H9 (cell line): ENCODE results near the gene SLK. TPM values are rescaled to one million over a fixed set of nuclear protein-coding genes. Genes with fewer than 3 reads are reported as not detected.

Source experiments
- DNase-seq: peaks from one replicate; pipeline ENCODE4 v3.0.0-alpha.2; 2017
- H2AFZ ChIP-seq: one replicate; pipeline ENCODE4 v1.6.1; 2013; ENCODE audit warnings: mild to moderate bottlenecking, low read length, control low read depth, moderate library complexity
- H2AK5ac ChIP-seq: 2 replicates; pipeline ENCODE4 v1.6.1; 2013; ENCODE audit warnings: low read length, control low read depth, mixed read lengths; ENCODE audit not compliant: insufficient read length
- H2BK120ac ChIP-seq: one replicate; pipeline ENCODE4 v1.6.1; 2013; ENCODE audit warnings: low read depth, mild to moderate bottlenecking, low read length, control low read depth, inconsistent platforms; ENCODE audit not compliant: poor library complexity, severe bottlenecking
- H2BK12ac ChIP-seq: 2 replicates; pipeline ENCODE4 v1.6.1; 2013; ENCODE audit warnings: low read length, control low read depth, mixed read lengths, low read depth; ENCODE audit not compliant: insufficient read length
- H2BK15ac ChIP-seq: 2 replicates; pipeline ENCODE4 v1.6.1; 2013; ENCODE audit warnings: low read depth, low read length, control low read depth
- H2BK20ac ChIP-seq: one replicate; pipeline ENCODE4 v1.6.1; 2013; ENCODE audit warnings: low read depth, mild to moderate bottlenecking, low read length, control low read depth, inconsistent platforms; ENCODE audit not compliant: poor library complexity, severe bottlenecking
- H2BK5ac ChIP-seq: 2 replicates; pipeline ENCODE4 v1.6.1; 2013; ENCODE audit warnings: low read length, control low read depth, mixed read lengths; ENCODE audit not compliant: insufficient read length
- H3K14ac ChIP-seq: 2 replicates; pipeline ENCODE4 v1.6.1; 2013; ENCODE audit warnings: low read length, control low read depth; ENCODE audit not compliant: insufficient read depth
- H3K18ac ChIP-seq: 2 replicates; pipeline ENCODE4 v1.6.1; 2013; ENCODE audit warnings: low read depth, mild to moderate bottlenecking, mixed read lengths, low read length, control low read depth; ENCODE audit not compliant: insufficient read length
- H3K23ac ChIP-seq: 2 replicates; pipeline ENCODE4 v1.6.1; 2013; ENCODE audit warnings: low read length, control low read depth, mixed read lengths, low read depth; ENCODE audit not compliant: insufficient read length
- H3K23me2 ChIP-seq: 2 replicates; pipeline ENCODE4 v1.6.1; 2013; ENCODE audit warnings: low read depth, mild to moderate bottlenecking, mixed read lengths, low read length, control low read depth; ENCODE audit not compliant: insufficient read length, poor library complexity, severe bottlenecking
- H3K27ac ChIP-seq: 2 replicates; pipeline ENCODE4 v1.5.1; 2013; ENCODE audit warnings: low read length, control low read depth, mixed read lengths, low read depth; ENCODE audit not compliant: insufficient read length
- H3K27me3 ChIP-seq: 2 replicates; pipeline ENCODE4 v1.6.1; 2013; ENCODE audit warnings: low read length, control low read depth, inconsistent platforms; ENCODE audit not compliant: insufficient read depth
- H3K4ac ChIP-seq: 2 replicates; pipeline ENCODE4 v1.6.1; 2013; ENCODE audit warnings: low read depth, mild to moderate bottlenecking, control low read depth, inconsistent platforms, low read length, moderate library complexity
- H3K4me1 ChIP-seq: 2 replicates; pipeline ENCODE4 v1.6.1; 2013; ENCODE audit warnings: low read length, control low read depth, inconsistent platforms; ENCODE audit not compliant: insufficient read depth
- H3K4me2 ChIP-seq: 2 replicates; pipeline ENCODE4 v1.6.1; 2013; ENCODE audit warnings: low read length, control low read depth, mixed read lengths; ENCODE audit not compliant: insufficient read length, insufficient read depth
- H3K56ac ChIP-seq: 2 replicates; pipeline ENCODE4 v1.6.1; 2013; ENCODE audit warnings: low read depth, mild to moderate bottlenecking, mixed read lengths, low read length, control low read depth; ENCODE audit not compliant: insufficient read length
- H3K79me1 ChIP-seq: 2 replicates; pipeline ENCODE4 v1.6.1; 2013; ENCODE audit warnings: low read depth, mild to moderate bottlenecking, moderate library complexity, low read length, control low read depth, inconsistent platforms; ENCODE audit not compliant: insufficient read depth, poor library complexity, severe bottlenecking
- H3K79me2 ChIP-seq: 2 replicates; pipeline ENCODE4 v1.6.1; 2013; ENCODE audit warnings: low read length, control low read depth, inconsistent platforms; ENCODE audit not compliant: insufficient read depth
- H3K9ac ChIP-seq: 2 replicates; pipeline ENCODE4 v1.6.1; 2013; ENCODE audit warnings: low read length, control low read depth, mixed read lengths; ENCODE audit not compliant: insufficient read length; ENCODE audit errors: extremely low read depth
- H3K9me3 ChIP-seq: one replicate; pipeline ENCODE4 v1.6.1; 2013; ENCODE audit warnings: low read depth, low read length, inconsistent platforms; ENCODE audit not compliant: control insufficient read depth
- H3T11ph ChIP-seq: one replicate; pipeline ENCODE4 v1.6.1; 2013; ENCODE audit warnings: mild to moderate bottlenecking, low read length, control low read depth, inconsistent platforms
- H4K20me1 ChIP-seq: one replicate; pipeline ENCODE4 v1.6.1; 2013; ENCODE audit not compliant: control insufficient read depth, insufficient read length, insufficient read depth
- H4K5ac ChIP-seq: 2 replicates; pipeline ENCODE4 v1.6.1; 2013; ENCODE audit warnings: low read depth, mild to moderate bottlenecking, mixed read lengths, low read length, control low read depth; ENCODE audit not compliant: insufficient read length
- H4K8ac ChIP-seq: replicated peaks from 2 replicates; pipeline ENCODE4 v1.6.1; 2013; ENCODE audit warnings: low read length, control low read depth, mixed read lengths, low read depth; ENCODE audit not compliant: insufficient read length
- H4K91ac ChIP-seq: 2 replicates; pipeline ENCODE4 v1.6.1; 2013; ENCODE audit warnings: low read depth, mild to moderate bottlenecking, moderate library complexity, mixed read lengths, low read length, control low read depth; ENCODE audit not compliant: insufficient read length
- H3K27ac Mint-ChIP-seq, 3 experiments: 2 replicates in 2 of 3; 3 replicates in 1 of 3; pipeline ENCODE4 v1.8.0; 2020 to 2021; ENCODE audit warnings: mixed read lengths in 3 of 3, mild to moderate bottlenecking in 1 of 3, moderate library complexity in 1 of 3
- H3K27me3 Mint-ChIP-seq: 2 replicates; pipeline ENCODE4 v1.8.0; 2021; ENCODE audit warnings: low read depth, mild to moderate bottlenecking, moderate library complexity, mixed read lengths
- H3K36me3 Mint-ChIP-seq, 3 experiments: 2 replicates in 2 of 3; 3 replicates in 1 of 3; pipeline ENCODE4 v1.8.0; 2020 to 2021; ENCODE audit warnings: low read depth in 3 of 3, mixed read lengths in 3 of 3; ENCODE audit not compliant: insufficient read depth in 1 of 3
- H3K4me1 Mint-ChIP-seq, 2 experiments: 2 replicates each; pipeline ENCODE4 v1.8.0; 2020; ENCODE audit warnings: mixed read lengths in 2 of 2
- H3K4me3 Mint-ChIP-seq, 2 experiments: 2 replicates in 1 of 2; 3 replicates in 1 of 2; pipeline ENCODE4 v1.8.0; 2020 to 2021; ENCODE audit warnings: mild to moderate bottlenecking in 2 of 2, mixed read lengths in 2 of 2, moderate library complexity in 1 of 2
- H3K9me3 Mint-ChIP-seq, 2 experiments: 2 replicates in 1 of 2; 3 replicates in 1 of 2; pipeline ENCODE4 v1.8.0; 2020; ENCODE audit warnings: mild to moderate bottlenecking in 2 of 2, mixed read lengths in 2 of 2, moderate library complexity in 1 of 2
- WGBS: extraction: QIAGEN DNeasy Blood & Tissue Kit; methylation state at CpG from one replicate; pipeline ENCODE4 v1.1.7; 2013; ENCODE audit warnings: missing lambda C conversion rate, low lambda C conversion rate, mixed read lengths; ENCODE audit not compliant: insufficient read length; ENCODE audit errors: extremely low coverage; 5-methylcytosine and 5-hydroxymethylcytosine counted together
- total RNA-seq: library from RNA; stranded (reverse); gene quantifications from 2 replicates; pipeline ENCODE4 v1.2.1, GENCODE V29; 2021
- TF ChIP-seq, protein P1 (sequence below): fragments of 200-600 bp; sonication (generic); conservative IDR thresholded peaks from 3 replicates; pipeline ENCODE4 v1.8.0; 2021; ENCODE audit warnings: antibody characterized with exemption, mild to moderate bottlenecking

The SLK gene
- total RNA-seq, 1 experiment from 2014 or later: 21.0 TPM

DNA sequence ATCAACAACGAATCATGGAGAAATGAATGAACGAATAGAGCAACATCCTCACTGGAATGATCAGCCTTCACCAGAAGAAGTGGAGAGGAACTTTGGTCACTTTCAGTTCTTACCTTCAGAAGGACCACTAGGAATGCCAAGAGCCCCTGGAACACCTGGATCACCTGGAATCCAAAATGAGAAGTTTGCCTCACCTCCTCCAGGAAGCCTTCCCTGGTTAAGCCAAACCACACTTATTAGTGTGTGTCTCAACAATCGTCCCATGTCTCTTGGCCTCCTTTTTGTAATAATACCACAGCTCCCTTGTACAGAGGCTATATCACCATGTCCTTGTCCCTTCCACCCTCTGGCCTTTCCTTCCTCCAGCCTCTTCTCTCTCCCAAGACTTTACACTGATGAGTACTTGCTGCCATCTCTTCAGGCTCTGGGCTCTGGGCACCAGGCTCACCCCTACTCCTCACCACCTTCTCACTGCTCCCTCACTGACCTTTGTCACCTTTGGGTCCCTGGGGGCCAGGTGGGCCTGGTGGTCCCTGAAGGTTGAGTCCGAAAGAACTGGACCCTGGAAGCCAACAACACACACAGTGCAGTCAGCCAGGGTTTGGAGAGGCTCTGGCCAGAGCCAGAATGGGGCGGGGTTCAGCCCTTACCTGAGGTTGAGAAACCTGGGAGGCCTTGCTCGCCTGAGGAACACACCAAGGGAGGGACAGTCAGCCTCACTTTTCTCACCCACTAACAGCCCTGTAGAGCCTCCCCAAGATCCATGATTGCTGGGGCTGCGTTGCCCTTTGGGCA lies 72.2 kb downstream of the SLK start:
- WGBS: no CpG with 5 or more reads among the region's 7 CpGs
- no peaks in the 10 kb centered on the region; the same call in 1 of the 2 replicates for H3K27me3 Mint-ChIP-seq
- TF ChIP-seq, protein P1, sequence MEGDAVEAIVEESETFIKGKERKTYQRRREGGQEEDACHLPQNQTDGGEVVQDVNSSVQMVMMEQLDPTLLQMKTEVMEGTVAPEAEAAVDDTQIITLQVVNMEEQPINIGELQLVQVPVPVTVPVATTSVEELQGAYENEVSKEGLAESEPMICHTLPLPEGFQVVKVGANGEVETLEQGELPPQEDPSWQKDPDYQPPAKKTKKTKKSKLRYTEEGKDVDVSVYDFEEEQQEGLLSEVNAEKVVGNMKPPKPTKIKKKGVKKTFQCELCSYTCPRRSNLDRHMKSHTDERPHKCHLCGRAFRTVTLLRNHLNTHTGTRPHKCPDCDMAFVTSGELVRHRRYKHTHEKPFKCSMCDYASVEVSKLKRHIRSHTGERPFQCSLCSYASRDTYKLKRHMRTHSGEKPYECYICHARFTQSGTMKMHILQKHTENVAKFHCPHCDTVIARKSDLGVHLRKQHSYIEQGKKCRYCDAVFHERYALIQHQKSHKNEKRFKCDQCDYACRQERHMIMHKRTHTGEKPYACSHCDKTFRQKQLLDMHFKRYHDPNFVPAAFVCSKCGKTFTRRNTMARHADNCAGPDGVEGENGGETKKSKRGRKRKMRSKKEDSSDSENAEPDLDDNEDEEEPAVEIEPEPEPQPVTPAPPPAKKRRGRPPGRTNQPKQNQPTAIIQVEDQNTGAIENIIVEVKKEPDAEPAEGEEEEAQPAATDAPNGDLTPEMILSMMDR: no peak
- H3K27ac Mint-ChIP-seq: no peak overlapping the region
- H2BK15ac ChIP-seq: no peak overlapping the region
- H3K18ac ChIP-seq: no peak overlapping the region
- no peak overlapping the region for H2BK12ac ChIP-seq
- H3K9me3 ChIP-seq: no peaks in the 10 kb centered on the region
- H2AK5ac ChIP-seq: no peak overlapping the region
- H3K23ac ChIP-seq: no peak overlapping the region
- H3K27me3 ChIP-seq: no peaks in the 10 kb centered on the region
- no peak overlapping the region for H2BK20ac ChIP-seq
- no peak overlapping the region for H2BK120ac ChIP-seq
- no peak overlapping the region for H2BK5ac ChIP-seq
- no peaks in the 10 kb centered on the region for H4K20me1 ChIP-seq
- no peak for DNase-seq
- no peaks in the 10 kb centered on the region for H3K79me1 ChIP-seq
- no peak overlapping the region for H3K4ac ChIP-seq
- no peak overlapping the region for H3K9ac ChIP-seq
- H4K91ac ChIP-seq: no peak overlapping the region
- peaks cover 0 to 1% of the 10 kb centered on the region in 2 experiments; a peak in 3 of 4 replicates for H3K4me1 Mint-ChIP-seq
- no peaks in the 10 kb centered on the region for H3K23me2 ChIP-seq
- H3K79me2 ChIP-seq: no peaks in the 10 kb centered on the region
- no peak overlapping the region for H3K56ac ChIP-seq
- no peak overlapping the region for H2AFZ ChIP-seq
- no peak overlapping the region for H3K14ac ChIP-seq
- no peak overlapping the region for H3K4me2 ChIP-seq
- H3K4me1 ChIP-seq: no peaks in the 10 kb centered on the region
- no peak overlapping the region for H3K27ac ChIP-seq
- H3K4me3 Mint-ChIP-seq: no peak overlapping the region
- no peak overlapping the region for H4K8ac ChIP-seq
- no peaks in the 10 kb centered on the region for H3K9me3 Mint-ChIP-seq
- no peak overlapping the region for H3T11ph ChIP-seq
- H4K5ac ChIP-seq: no peak overlapping the region
- no peaks in the 10 kb centered on the region; a peak in 1 of 7 replicates for H3K36me3 Mint-ChIP-seq
